ENCODE measurements around the gene TP53.

Gene TP53

DNA sequence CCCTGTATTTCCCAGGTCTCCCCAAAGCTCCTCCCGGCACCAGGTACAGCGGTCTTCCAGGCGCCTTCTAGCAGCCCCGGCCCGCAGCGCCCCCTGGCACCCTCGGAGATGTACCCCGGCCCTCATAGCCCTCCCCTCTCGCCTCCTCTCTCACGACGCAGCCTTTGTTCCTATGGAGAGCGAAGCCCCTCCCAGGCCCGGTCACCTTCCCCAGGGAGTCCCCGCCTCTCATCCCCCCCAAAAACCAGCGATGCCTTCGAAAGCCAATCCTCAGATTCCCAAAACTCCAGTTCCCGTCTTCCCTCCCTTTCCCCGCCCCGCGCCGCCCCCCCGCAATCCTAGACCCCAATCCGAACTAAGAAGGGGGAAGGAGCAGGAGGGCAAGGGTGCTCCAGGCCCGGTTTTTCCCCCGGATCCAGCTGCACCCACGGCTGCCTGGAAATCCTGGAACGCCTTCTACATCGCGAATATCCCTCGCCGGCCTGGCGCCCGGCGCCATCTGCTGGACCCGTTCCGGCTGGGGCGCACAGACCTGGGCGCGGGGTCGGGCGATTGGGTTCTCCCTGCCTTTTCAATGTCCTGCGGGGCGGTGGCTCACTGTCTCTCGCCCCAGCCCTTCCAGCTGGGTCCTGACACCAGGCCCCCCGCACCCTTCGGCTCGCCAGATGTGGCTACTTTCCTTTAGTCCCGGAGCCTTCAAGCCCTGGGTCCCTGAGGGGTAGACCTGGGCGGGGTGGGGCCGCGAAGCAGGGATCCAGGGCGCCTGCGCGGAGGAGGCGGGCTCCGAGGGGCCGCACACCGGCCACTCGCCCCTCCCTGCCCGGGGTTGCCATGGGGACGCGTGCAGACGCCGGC is 29.8 kb upstream of the TP53 start, which contains the start of gene DNAH2:
DNAH2 (plus strand) TSS at position 844 of the 855 bp plus-strand sequence. CDS start 1,991 bp downstream, outside the sequence.
- Histone ChIP-seq H3K79me2 (ENCODE audit: insufficient read depth, low read depth) (no peaks in the 10 kb centered on the region), H3K4me3 (IDR thresholded peaks at IDR 0.05; ENCODE audit: insufficient read depth, low read depth, low read length) (no peak within 1 kb of the TSS), H4K20me1 (ENCODE audit: insufficient read depth) (no peaks in the 10 kb centered on the region), H3K27me3 (ENCODE audit: insufficient read depth, low read depth) (no peaks in the 10 kb centered on the region), H3K4me1 (ENCODE audit: low read depth, poor library complexity, severe bottlenecking) (no peaks in the 10 kb centered on the region), H3K36me3 (ENCODE audit: insufficient read depth) (no peaks in the 10 kb centered on the region), H3K9ac (no peak within 1 kb of the TSS), H3K27ac (no peak within 1 kb of the TSS), H3K4me2 (peak within 1 kb of the TSS; percentile 29; the same call in 1 of the 2 replicates), H2AFZ (ENCODE audit: low read depth) (peak within 1 kb of the TSS; percentile 44; the same call in 1 of the 2 replicates)
- TF ChIP-seq, protein P1, sequence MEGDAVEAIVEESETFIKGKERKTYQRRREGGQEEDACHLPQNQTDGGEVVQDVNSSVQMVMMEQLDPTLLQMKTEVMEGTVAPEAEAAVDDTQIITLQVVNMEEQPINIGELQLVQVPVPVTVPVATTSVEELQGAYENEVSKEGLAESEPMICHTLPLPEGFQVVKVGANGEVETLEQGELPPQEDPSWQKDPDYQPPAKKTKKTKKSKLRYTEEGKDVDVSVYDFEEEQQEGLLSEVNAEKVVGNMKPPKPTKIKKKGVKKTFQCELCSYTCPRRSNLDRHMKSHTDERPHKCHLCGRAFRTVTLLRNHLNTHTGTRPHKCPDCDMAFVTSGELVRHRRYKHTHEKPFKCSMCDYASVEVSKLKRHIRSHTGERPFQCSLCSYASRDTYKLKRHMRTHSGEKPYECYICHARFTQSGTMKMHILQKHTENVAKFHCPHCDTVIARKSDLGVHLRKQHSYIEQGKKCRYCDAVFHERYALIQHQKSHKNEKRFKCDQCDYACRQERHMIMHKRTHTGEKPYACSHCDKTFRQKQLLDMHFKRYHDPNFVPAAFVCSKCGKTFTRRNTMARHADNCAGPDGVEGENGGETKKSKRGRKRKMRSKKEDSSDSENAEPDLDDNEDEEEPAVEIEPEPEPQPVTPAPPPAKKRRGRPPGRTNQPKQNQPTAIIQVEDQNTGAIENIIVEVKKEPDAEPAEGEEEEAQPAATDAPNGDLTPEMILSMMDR (conservative IDR thresholded peaks at IDR 0.05; ENCODE audit: low read depth, low read length) = no peak

DNA sequence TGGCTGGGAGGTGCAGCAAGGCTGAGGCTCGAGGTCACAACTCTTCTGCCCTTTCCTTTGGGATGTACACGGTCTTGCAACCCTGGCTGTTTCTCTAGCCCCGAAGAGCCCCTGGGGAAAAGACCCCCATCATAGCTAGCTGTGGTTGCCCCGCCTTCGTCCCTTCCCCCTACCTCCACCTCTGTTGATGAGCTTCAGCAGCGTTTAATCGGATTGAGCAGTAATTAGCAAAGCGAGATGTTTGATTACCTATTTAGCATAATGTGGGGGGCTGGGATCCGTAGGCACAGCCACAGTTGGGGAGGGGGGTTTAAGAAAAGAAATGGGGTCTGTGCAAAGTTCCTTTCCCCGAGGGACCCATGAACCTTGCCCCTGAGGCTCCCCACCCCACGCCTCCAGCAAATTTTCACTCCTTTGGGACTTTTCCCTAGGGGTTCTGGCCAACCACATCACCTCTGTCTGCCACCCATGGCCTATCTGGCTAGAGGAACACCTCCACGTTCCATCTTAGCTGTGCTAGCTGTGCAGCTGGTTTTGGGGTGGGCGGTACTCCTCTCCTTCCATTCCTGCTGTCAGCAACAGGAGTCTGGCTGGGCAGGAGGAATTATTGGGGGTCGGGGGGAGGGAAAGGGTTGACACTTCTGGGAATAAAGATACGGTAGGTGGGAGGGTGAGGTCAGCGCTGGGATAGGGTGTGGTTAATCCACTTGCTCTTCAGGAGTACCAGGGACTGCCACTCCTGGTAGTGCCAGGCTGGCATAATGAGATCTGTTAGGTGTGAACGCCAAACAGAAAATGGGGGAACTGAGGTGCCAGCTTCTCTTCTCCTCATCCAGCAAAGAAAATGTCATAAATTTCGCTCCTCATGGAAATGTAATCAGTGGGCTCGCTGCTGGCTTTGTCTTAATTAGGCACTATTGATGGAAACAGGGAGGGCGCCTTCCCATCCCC is 28.9 kb upstream of the TP53 start:
- Histone ChIP-seq H3K36me3 (ENCODE audit: insufficient read depth) (no peaks in the 10 kb centered on the region), H3K9ac (no peak overlapping the region), H4K20me1 (ENCODE audit: insufficient read depth) (no peaks in the 10 kb centered on the region), H2AFZ (ENCODE audit: low read depth) (no peak overlapping the region), H3K4me3 (IDR thresholded peaks at IDR 0.05; ENCODE audit: insufficient read depth, low read depth, low read length) (no peak overlapping the region), H3K27ac (no peak overlapping the region), H3K79me2 (ENCODE audit: insufficient read depth, low read depth) (no peaks in the 10 kb centered on the region), H3K4me2 (peak overlapping the region; percentile 29; the same call in 1 of the 2 replicates), H3K4me1 (ENCODE audit: low read depth, poor library complexity, severe bottlenecking) (no peaks in the 10 kb centered on the region), H3K27me3 (ENCODE audit: insufficient read depth, low read depth) (no peaks in the 10 kb centered on the region)
- TF ChIP-seq, protein P1 (conservative IDR thresholded peaks at IDR 0.05; ENCODE audit: low read depth, low read length) = no peak

DNA sequence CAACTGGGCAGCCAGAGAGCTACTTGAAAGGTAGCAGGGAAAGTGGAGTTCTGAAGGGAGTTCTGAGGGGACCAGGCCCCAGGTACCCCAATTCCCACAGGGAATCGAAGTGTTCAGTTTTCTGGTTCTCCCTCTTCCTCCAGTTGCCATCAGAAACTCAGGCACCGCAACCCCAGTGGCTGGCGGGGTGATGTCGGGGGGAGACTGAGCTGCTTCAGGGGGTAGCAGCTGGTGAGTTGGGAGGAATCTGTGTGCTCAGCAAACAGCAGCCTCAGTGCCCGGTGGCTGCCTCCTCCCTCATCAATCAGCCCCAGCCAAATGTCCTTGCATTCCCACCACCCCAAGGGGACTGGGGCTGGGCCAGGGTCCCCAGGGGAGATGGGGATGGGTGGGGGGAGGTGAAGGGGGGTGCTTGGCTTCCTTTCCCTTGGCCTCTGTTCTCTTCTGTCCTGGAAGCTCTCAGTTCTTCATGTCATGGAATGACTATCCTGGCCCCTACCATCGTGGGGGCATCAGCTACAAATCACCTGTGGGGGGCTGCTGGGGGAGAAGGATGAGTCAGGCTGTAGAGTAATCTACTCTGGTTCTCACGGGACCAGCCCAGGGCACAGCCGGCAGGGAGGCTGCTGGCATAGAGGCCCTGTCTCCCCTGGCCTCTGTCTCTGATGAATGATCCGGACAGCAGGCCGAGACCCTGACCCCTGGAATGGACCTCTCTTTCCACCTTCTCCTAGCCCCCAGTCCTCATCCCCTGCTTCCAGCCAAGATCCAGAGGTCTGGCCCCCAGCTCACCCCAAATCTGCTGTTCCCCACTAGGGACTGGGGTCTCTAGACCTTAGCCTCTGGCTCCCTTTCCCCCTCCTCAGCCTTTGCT is 27.7 kb upstream of the TP53 start:
- no peak overlapping the region for H3K4me2 ChIP-seq
- H3K4me3 ChIP-seq (IDR thresholded peaks at IDR 0.05; ENCODE audit: insufficient read depth, low read depth, low read length) = no peak overlapping the region
- H3K27ac ChIP-seq = no peak overlapping the region
- no peak overlapping the region for H3K9ac ChIP-seq
- H2AFZ ChIP-seq (ENCODE audit: low read depth) = no peak overlapping the region
- TF ChIP-seq, protein P1 (conservative IDR thresholded peaks at IDR 0.05; ENCODE audit: low read depth, low read length) = no peak
- no peaks in the 10 kb centered on the region for H3K36me3 ChIP-seq (ENCODE audit: insufficient read depth)
- no peaks in the 10 kb centered on the region for H3K79me2 ChIP-seq (ENCODE audit: insufficient read depth, low read depth)
- no peaks in the 10 kb centered on the region for H4K20me1 ChIP-seq (ENCODE audit: insufficient read depth)
- no peaks in the 10 kb centered on the region for H3K27me3 ChIP-seq (ENCODE audit: insufficient read depth, low read depth)
- H3K4me1 ChIP-seq (ENCODE audit: low read depth, poor library complexity, severe bottlenecking) = no peaks in the 10 kb centered on the region

DNA sequence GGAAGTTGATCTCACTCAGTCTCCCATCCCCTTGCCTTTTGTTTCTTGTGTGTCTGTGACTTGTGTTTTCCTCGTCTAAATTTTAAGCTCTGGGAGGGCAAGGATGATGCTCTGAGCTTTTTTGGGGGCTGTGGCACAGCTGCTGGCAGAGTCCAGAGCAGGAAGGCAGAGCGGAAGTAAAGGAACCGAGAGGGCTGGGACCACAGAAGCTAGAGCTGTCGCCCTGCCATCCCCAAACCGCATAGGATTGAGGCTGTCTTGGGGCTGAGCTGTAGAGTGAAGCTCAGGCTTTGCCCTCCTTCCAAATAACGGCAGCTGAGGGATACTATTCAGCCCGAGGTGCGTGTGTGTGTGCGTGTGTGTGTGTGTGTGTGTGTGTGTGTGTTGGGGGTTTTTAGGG is 26.5 kb upstream of the TP53 start:
- H3K4me1 ChIP-seq (ENCODE audit: low read depth, poor library complexity, severe bottlenecking) = no peaks in the 10 kb centered on the region
- no peaks in the 10 kb centered on the region for H4K20me1 ChIP-seq (ENCODE audit: insufficient read depth)

More for the DNA sequence above, 26.5 kb upstream of the TP53 start:
- no peaks in the 10 kb centered on the region for H3K27me3 ChIP-seq (ENCODE audit: insufficient read depth, low read depth)
- H3K36me3 ChIP-seq (ENCODE audit: insufficient read depth) = no peaks in the 10 kb centered on the region
- H3K9ac ChIP-seq = no peak overlapping the region
- TF ChIP-seq, protein P1 (conservative IDR thresholded peaks at IDR 0.05; ENCODE audit: low read depth, low read length) = no peak
- H3K4me2 ChIP-seq = no peak overlapping the region
- no peak overlapping the region for H3K27ac ChIP-seq
- no peaks in the 10 kb centered on the region for H3K79me2 ChIP-seq (ENCODE audit: insufficient read depth, low read depth)
- no peak overlapping the region for H3K4me3 ChIP-seq (IDR thresholded peaks at IDR 0.05; ENCODE audit: insufficient read depth, low read depth, low read length)
- no peak overlapping the region for H2AFZ ChIP-seq (ENCODE audit: low read depth)
